ENCODE measurements around the gene AFAP1L2. TPM values are rescaled to one million over a fixed set of nuclear protein-coding genes. Genes with fewer than 3 reads are reported as not detected.

Gene AFAP1L2
- total and polyA plus RNA-seq, 8 donors, result 2.6 to 25.0 (median 10.0) TPM

- 91 to 96% (median 94%) methylated on average over 10 of the region's 10 CpGs for WGBS, 5 donors
- Histone ChIP-seq H3K4me3 (no peak overlapping the region), H3K36me3 (peaks cover 0 to 10% (median 3%) of the 10 kb centered on the region in 4 donors), H3K27ac (no peak overlapping the region), H3K9me3 (no peaks in the 10 kb centered on the region), H3K4me1 (peaks cover 7 to 13% (median 9%) of the 10 kb centered on the region in 4 donors), H3K27me3 (peaks cover 0 to 9% (median 0%) of the 10 kb centered on the region in 3 donors)
- intact Hi-C loops (cut with DNase I; ENCODE audit: low total_unique reads), result no loop called here
- DNase-seq, result no peak
- no peak for TF ChIP-seq POLR2A (IDR thresholded peaks at IDR 0.05)
- TF ChIP-seq EP300 (IDR thresholded peaks at IDR 0.05), result no peak
- no peak for TF ChIP-seq CTCF (IDR thresholded peaks at IDR 0.05)
- no peak for TF ChIP-seq POLR2AphosphoS5 (IDR thresholded peaks at IDR 0.05)
These were observed 121.2 kb downstream of the AFAP1L2 start for GRCh38 chr10:114283091-114283490.

- no peak for TF ChIP-seq EP300 (IDR thresholded peaks at IDR 0.05)
- no peak for TF ChIP-seq POLR2AphosphoS5 (IDR thresholded peaks at IDR 0.05)
- no peak for TF ChIP-seq CTCF (IDR thresholded peaks at IDR 0.05)
- TF ChIP-seq POLR2A (IDR thresholded peaks at IDR 0.05), result no peak
- 91 to 100% (median 95%) methylated on average over 2 of the region's 2 CpGs for WGBS, 5 donors
These were observed 121.8 kb downstream of the AFAP1L2 start for GRCh38 chr10:114282526-114282925.

GRCh38 chr10:114281461-114281860 is 122.8 kb downstream of the AFAP1L2 start:
- Histone ChIP-seq H3K9me3 (no peaks in the 10 kb centered on the region), H3K4me1 (peaks cover 7 to 13% (median 9%) of the 10 kb centered on the region in 4 donors), H3K27me3 (peaks cover 0 to 12% (median 0%) of the 10 kb centered on the region in 3 donors), H3K36me3 (peaks cover 0 to 7% (median 3%) of the 10 kb centered on the region in 4 donors), H3K27ac (no peak overlapping the region), H3K4me3 (no peak overlapping the region)
- DNase-seq, result no peak
- WGBS, 5 donors, result 67 to 77% (median 75%) methylated on average over 5 of the region's 5 CpGs
- TF ChIP-seq POLR2AphosphoS5 (IDR thresholded peaks at IDR 0.05) (no peak), CTCF (IDR thresholded peaks at IDR 0.05) (no peak), EP300 (IDR thresholded peaks at IDR 0.05) (no peak), POLR2A (IDR thresholded peaks at IDR 0.05) (no peak)
- intact Hi-C loops (cut with DNase I; ENCODE audit: low total_unique reads), result no loop called here

More at GRCh38 chr10:114282526-114282925, 121.8 kb downstream of the AFAP1L2 start:
- peaks cover 0 to 12% (median 0%) of the 10 kb centered on the region in 3 donors for H3K27me3 ChIP-seq
- intact Hi-C loops (cut with DNase I; ENCODE audit: low total_unique reads), result no loop called here
- peaks cover 0 to 7% (median 3%) of the 10 kb centered on the region in 4 donors for H3K36me3 ChIP-seq
- no peak overlapping the region for H3K27ac ChIP-seq
- peaks cover 7 to 13% (median 9%) of the 10 kb centered on the region in 4 donors for H3K4me1 ChIP-seq
- no peaks in the 10 kb centered on the region for H3K9me3 ChIP-seq
- DNase-seq, result no peak
- no peak overlapping the region for H3K4me3 ChIP-seq

GRCh38 chr10:114281006-114281405 is 123.3 kb downstream of the AFAP1L2 start:
- Histone ChIP-seq H3K9me3 (no peaks in the 10 kb centered on the region), H3K27ac (no peak overlapping the region), H3K4me3 (no peak overlapping the region), H3K27me3 (peaks cover 0 to 12% (median 0%) of the 10 kb centered on the region in 3 donors), H3K36me3 (peaks cover 0 to 4% (median under 1%) of the 10 kb centered on the region in 4 donors), H3K4me1 (peaks cover 7 to 13% (median 9%) of the 10 kb centered on the region in 4 donors)
- TF ChIP-seq CTCF (IDR thresholded peaks at IDR 0.05) (no peak), POLR2AphosphoS5 (IDR thresholded peaks at IDR 0.05) (no peak), POLR2A (IDR thresholded peaks at IDR 0.05) (no peak), EP300 (IDR thresholded peaks at IDR 0.05) (no peak)
- DNase-seq, result no peak
- intact Hi-C loops (cut with DNase I; ENCODE audit: low total_unique reads), result no loop called here
- WGBS, 5 donors, result 67 to 77% (median 71%) methylated on average over 7 of the region's 7 CpGs

All from stomach (tissue), 9 donors.